Esophagus squamous epithelium (tissue), 4 donors: Measurements from ENCODE around the gene PRAC1.

ENCODE experiments used
- CTCF ChIP-seq, 6 experiments: fragments of 450-650 bp in 4 of 6; fragments of 200-600 bp in 2 of 6; sonication (generic) in 2 of 6; IDR thresholded peaks; one replicate each; pipeline ENCODE4 v1.5.1; 2016 to 2019; ENCODE audit warnings: antibody characterized with exemption in 6 of 6, mild to moderate bottlenecking in 4 of 6, moderate library complexity in 4 of 6
- POLR2A ChIP-seq, 4 donors: fragments of 450-650 bp; IDR thresholded peaks; one replicate each; pipeline ENCODE4 v1.6.1; 2017; ENCODE audit warnings: antibody characterized with exemption in 4 of 4, mild to moderate bottlenecking in 4 of 4, moderate library complexity in 3 of 4

GRCh38 chr17:48725288-48726064 is 3.2 kb upstream of the PRAC1 start:
- TF ChIP-seq CTCF (IDR thresholded peaks at IDR 0.05) (no peak), POLR2A (IDR thresholded peaks at IDR 0.05) (no peak)
